GM23338 (cell line): ENCODE results near the gene EIF5A. TPM values are rescaled to one million over a fixed set of nuclear protein-coding genes. Genes with fewer than 3 reads are reported as not detected.

Experiments
- ATAC-seq: fragments of 200-7000 bp; cut with Tn5 transposase; 3 replicates; pipeline ENCODE4 v1.9.1; 2020
- DNase-seq: peaks from one replicate; pipeline ENCODE4 v3.0.0-alpha.2; 2015; ENCODE audit warnings: low spot score
- H2AFZ ChIP-seq: fragments of 200-600 bp; sonication (generic); 2 replicates; pipeline ENCODE4 v1.8.0; 2016; ENCODE audit warnings: antibody characterized with exemption, mild to moderate bottlenecking, moderate library complexity
- H3F3A ChIP-seq: fragments of 200-600 bp; sonication (generic); replicated peaks from 2 replicates; pipeline ENCODE4 v1.8.0; 2017; ENCODE audit warnings: antibody characterized with exemption, mixed run types, low read depth
- H3K27ac ChIP-seq: fragments of 200-600 bp; sonication (generic); 2 replicates; pipeline ENCODE4 v1.6.1; 2016; ENCODE audit warnings: low read depth
- H3K27me3 ChIP-seq: fragments of 200-600 bp; sonication (generic); 2 replicates; pipeline ENCODE4 v1.8.0; 2016; ENCODE audit warnings: mild to moderate bottlenecking, mixed run types, moderate library complexity; ENCODE audit not compliant: insufficient read depth
- H3K36me3 ChIP-seq: fragments of 200-600 bp; sonication (generic); 2 replicates; pipeline ENCODE4 v1.8.0; 2016; ENCODE audit warnings: mild to moderate bottlenecking; ENCODE audit not compliant: insufficient read depth
- H3K4me1 ChIP-seq: fragments of 200-600 bp; sonication (generic); 2 replicates; pipeline ENCODE4 v1.8.0; 2016; ENCODE audit warnings: mild to moderate bottlenecking, moderate library complexity; ENCODE audit not compliant: insufficient read depth
- H3K4me2 ChIP-seq: fragments of 200-600 bp; sonication (generic); 2 replicates; pipeline ENCODE4 v1.7.1; 2017; ENCODE audit warnings: mixed run types
- H3K4me3 ChIP-seq: fragments of 200-600 bp; sonication (generic); 2 replicates; pipeline ENCODE4 v1.6.1; 2016; ENCODE audit warnings: mixed run types
- H3K79me2 ChIP-seq: fragments of 200-600 bp; sonication (generic); replicated peaks from 2 replicates; pipeline ENCODE4 v1.8.0; 2017; ENCODE audit warnings: mild to moderate bottlenecking; ENCODE audit not compliant: insufficient read depth
- H3K9me2 ChIP-seq: fragments of 200-600 bp; sonication (generic); 2 replicates; pipeline ENCODE4 v1.8.0; 2017; ENCODE audit not compliant: insufficient read depth
- H4K20me1 ChIP-seq: fragments of 200-600 bp; sonication (generic); replicated peaks from 2 replicates; pipeline ENCODE4 v1.8.0; 2017; ENCODE audit warnings: mild to moderate bottlenecking; ENCODE audit not compliant: insufficient read depth
- H3K27ac Mint-ChIP-seq: 2 replicates; pipeline ENCODE4 v1.8.0; 2020; ENCODE audit warnings: inconsistent platforms, mild to moderate bottlenecking, moderate library complexity, mixed read lengths
- H3K27me3 Mint-ChIP-seq: 3 replicates; pipeline ENCODE4 v1.8.0; 2022; ENCODE audit warnings: low read depth, mild to moderate bottlenecking, moderate library complexity, mixed read lengths, inconsistent platforms; ENCODE audit not compliant: insufficient read depth, poor library complexity
- H3K36me3 Mint-ChIP-seq: 3 replicates; pipeline ENCODE4 v1.8.0; 2021; ENCODE audit warnings: low read depth, mild to moderate bottlenecking, inconsistent platforms, moderate library complexity, mixed read lengths
- H3K4me1 Mint-ChIP-seq: 3 replicates; pipeline ENCODE4 v1.8.0; 2020; ENCODE audit warnings: mild to moderate bottlenecking, inconsistent platforms, mixed read lengths
- H3K4me3 Mint-ChIP-seq: 3 replicates; pipeline ENCODE4 v1.8.0; 2021; ENCODE audit warnings: moderate library complexity, mild to moderate bottlenecking, inconsistent platforms, mixed read lengths
- H3K9me3 Mint-ChIP-seq: 3 replicates; pipeline ENCODE4 v1.8.0; 2020; ENCODE audit warnings: moderate library complexity, mild to moderate bottlenecking, inconsistent platforms, mixed read lengths
- CREB1 ChIP-seq: fragments of 250-450 bp; sonication (Bioruptor Pico); IDR thresholded peaks from 2 replicates; pipeline ENCODE4 v1.5.0; 2020; ENCODE audit warnings: low read depth, mild to moderate bottlenecking, moderate library complexity
- EZH2 ChIP-seq: fragments of 200-600 bp; sonication (generic); IDR thresholded peaks from one replicate; pipeline ENCODE4 v1.8.0; 2017; ENCODE audit warnings: antibody characterized with exemption, mild to moderate bottlenecking, low read depth; ENCODE audit not compliant: unreplicated experiment
- POLR2AphosphoS5 ChIP-seq: IDR thresholded peaks from 2 replicates; pipeline ENCODE4 v1.6.1; 2016; ENCODE audit warnings: antibody characterized with exemption, low read depth
- ZNF114 ChIP-seq: fragments of 250-450 bp; sonication (Bioruptor Pico); IDR thresholded peaks from 2 replicates; pipeline ENCODE4 v1.5.0; 2020; ENCODE audit warnings: mild to moderate bottlenecking, moderate library complexity
- polyA plus RNA-seq: library from polyadenylated mRNA; unstranded; fragments of >200 nt; fragmentation: Nextera tagmentation; extraction: Ambion mirVana; gene quantifications from 2 replicates; pipeline ENCODE4 v1.2.1, GENCODE V29; 2016
- total RNA-seq: library from RNA; depleted of rRNA; stranded (reverse); fragments of >200 nt; shearing (Covaris generic); gene quantifications from 2 replicates; pipeline ENCODE4 v1.2.3, GENCODE V29; 2014
- TF ChIP-seq, protein P1 (sequence below), 2 experiments: fragments of 200-600 bp in 1 of 2; sonication (generic) in 1 of 2; conservative IDR thresholded peaks; 2 replicates each; pipeline versions ENCODE4 v1.5.1 to v1.6.1; 2016 to 2017; ENCODE audit warnings: antibody characterized with exemption in 2 of 2, low read depth in 2 of 2, mild to moderate bottlenecking in 2 of 2, moderate library complexity in 1 of 2

EIF5A gene
- total and polyA plus RNA-seq, 2 experiments from 2014 or later = 833 to 1,562 TPM

DNA sequence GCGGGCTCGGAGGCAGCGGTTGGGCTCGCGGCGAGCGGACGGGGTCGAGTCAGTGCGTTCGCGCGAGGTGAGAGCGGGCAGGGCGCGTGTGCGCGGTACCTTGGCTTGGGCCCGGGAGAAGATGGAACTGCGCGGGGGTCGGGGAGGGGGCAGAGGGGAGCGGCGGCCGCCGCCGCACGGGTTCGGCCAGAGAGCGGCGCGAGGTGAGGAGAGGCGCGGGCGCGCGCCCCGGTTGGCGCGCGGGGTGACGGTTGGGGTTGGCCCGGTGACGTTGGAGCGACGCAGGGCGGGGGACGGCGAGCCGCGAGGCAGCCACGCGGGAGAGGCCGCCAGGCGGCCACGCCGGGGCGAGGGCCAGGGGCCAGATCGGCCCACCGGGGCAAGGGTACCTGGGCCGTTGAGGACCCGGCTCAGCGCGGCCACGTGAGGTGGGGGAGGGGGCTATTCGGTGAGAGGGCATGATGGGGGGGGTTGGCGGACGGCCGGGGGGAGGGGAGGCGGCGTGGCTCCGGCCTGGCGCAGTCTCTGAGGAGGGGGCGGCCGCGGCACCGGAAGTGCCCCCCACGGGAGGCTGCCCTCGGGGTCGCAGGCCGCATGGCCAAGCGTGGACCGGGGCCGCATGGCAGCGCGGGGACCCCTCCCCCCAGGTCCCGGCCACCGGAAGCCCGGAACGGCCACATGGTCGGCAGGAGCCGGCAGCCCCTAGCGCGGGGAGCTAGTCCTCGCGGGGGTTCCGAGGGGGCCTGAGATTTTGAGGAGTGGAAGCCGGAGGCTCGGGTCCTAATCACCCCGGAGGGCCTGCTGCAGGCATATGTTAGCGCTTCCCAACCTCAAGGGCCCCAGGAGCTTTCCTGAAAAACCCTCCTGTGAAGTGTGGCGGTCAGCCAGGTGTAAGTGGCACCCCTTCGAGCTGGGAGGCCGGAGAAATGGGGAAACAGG, 527 bp downstream of the EIF5A start:
- Histone ChIP-seq H3K4me1 (peaks cover 20% of the 10 kb centered on the region; the same call in 1 of the 2 replicates), H3K79me2 (peaks cover 35% of the 10 kb centered on the region), H3K27me3 (no peaks in the 10 kb centered on the region), H3K36me3 (peaks cover 32% of the 10 kb centered on the region), H3K9me2 (no peaks in the 10 kb centered on the region), H2AFZ (no peak overlapping the region), H3K4me2 (peak overlapping the region; percentile 98), H3K4me3 (peak overlapping the region; percentile 98), H4K20me1 (peaks cover 38% of the 10 kb centered on the region), H3F3A (peaks cover 51% of the 10 kb centered on the region), H3K27ac (peak overlapping the region; percentile 99)
- Mint-ChIP-seq H3K4me3 (peak overlapping the region; percentile 98), H3K9me3 (peaks cover 9% of the 10 kb centered on the region; the same call in 2 of the 3 replicates), H3K27me3 (peaks cover 36% of the 10 kb centered on the region), H3K27ac (peak overlapping the region; percentile 99), H3K4me1 (peaks cover 38% of the 10 kb centered on the region), H3K36me3 (peaks cover 47% of the 10 kb centered on the region)
- peak; percentile 25 for ATAC-seq
- TF ChIP-seq EZH2 (no peak), CREB1 (peak; percentile 77)
- peak; percentile 64 for DNase-seq

DNA sequence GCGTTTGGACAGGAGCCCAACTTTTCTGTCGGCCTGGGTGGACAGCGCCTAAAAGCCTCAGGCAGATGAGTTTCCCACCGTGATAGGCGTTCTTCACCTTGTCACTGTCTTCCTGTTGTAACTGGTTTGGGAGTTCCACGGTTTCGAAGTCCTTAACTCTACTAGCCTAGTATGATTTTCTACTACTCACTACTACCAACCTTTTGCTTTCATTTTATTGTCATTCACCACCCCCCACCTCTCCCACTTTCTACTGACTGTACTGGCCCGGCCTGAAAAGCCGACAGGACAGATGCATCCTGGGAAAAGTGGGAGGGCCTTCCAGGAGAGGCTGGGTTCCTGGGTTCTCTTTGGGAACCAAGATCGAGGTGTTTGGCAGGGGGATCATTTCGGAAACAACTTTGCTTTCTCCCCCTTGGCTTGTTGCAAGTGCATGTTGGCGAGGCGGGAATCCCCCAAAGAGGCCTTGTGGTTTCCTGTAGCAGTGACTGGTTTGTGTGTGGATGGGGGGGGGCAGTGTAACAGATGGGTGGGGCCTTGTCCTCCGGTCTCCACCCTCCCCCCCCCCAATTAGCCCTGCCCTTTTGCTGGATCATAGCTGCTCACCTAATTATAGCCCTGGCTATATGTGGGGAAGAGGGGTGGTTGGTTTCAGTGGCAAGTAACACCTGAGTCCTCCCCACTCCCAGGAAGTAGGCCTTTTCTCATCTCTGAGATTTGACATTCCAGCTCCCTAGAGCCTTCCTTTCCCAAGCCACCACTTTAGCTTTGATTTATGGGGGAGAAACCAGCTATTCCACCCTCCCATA, 1.4 kb downstream of the EIF5A start:
- H3K79me2 ChIP-seq = peaks cover 37% of the 10 kb centered on the region
- H4K20me1 ChIP-seq = peaks cover 43% of the 10 kb centered on the region
- Mint-ChIP-seq H3K9me3 (peaks cover 9% of the 10 kb centered on the region; the same call in 2 of the 3 replicates), H3K4me1 (peaks cover 46% of the 10 kb centered on the region), H3K4me3 (peak overlapping the region; percentile 98), H3K36me3 (peaks cover 56% of the 10 kb centered on the region), H3K27me3 (peaks cover 39% of the 10 kb centered on the region), H3K27ac (peak overlapping the region; percentile 99)
- ATAC-seq (peak; percentile 33), DNase-seq (peak; percentile 91)
- peak overlapping the region; percentile 99 for H3K27ac ChIP-seq
- peaks cover 21% of the 10 kb centered on the region; the same call in 1 of the 2 replicates for H3K4me1 ChIP-seq
- peak overlapping the region; percentile 98 for H3K4me3 ChIP-seq
- no peak overlapping the region for H2AFZ ChIP-seq
- no peaks in the 10 kb centered on the region for H3K27me3 ChIP-seq
- peaks cover 60% of the 10 kb centered on the region for H3F3A ChIP-seq
- H3K36me3 ChIP-seq = peaks cover 34% of the 10 kb centered on the region
- H3K9me2 ChIP-seq = no peaks in the 10 kb centered on the region
- H3K4me2 ChIP-seq = peak overlapping the region; percentile 98
- TF ChIP-seq, protein P1, sequence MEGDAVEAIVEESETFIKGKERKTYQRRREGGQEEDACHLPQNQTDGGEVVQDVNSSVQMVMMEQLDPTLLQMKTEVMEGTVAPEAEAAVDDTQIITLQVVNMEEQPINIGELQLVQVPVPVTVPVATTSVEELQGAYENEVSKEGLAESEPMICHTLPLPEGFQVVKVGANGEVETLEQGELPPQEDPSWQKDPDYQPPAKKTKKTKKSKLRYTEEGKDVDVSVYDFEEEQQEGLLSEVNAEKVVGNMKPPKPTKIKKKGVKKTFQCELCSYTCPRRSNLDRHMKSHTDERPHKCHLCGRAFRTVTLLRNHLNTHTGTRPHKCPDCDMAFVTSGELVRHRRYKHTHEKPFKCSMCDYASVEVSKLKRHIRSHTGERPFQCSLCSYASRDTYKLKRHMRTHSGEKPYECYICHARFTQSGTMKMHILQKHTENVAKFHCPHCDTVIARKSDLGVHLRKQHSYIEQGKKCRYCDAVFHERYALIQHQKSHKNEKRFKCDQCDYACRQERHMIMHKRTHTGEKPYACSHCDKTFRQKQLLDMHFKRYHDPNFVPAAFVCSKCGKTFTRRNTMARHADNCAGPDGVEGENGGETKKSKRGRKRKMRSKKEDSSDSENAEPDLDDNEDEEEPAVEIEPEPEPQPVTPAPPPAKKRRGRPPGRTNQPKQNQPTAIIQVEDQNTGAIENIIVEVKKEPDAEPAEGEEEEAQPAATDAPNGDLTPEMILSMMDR (conservative IDR thresholded peaks at IDR 0.05; ENCODE audit: low read depth in 2 of 2) = no peak
- peak; percentile 53 for TF ChIP-seq POLR2AphosphoS5

DNA sequence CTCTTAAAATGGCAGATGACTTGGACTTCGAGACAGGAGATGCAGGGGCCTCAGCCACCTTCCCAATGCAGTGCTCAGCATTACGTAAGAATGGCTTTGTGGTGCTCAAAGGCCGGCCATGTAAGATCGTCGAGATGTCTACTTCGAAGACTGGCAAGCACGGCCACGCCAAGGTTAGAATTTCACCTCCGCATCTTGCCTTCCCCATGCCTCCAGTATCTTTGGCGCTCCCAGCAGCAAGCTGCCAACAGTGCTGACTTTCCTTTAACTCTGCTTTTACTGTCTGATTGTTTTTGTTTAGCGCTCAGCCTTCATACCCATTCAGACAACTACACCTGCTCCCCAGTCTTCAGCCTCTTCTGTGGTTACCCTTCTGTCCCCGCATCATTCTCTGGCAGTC, 2.2 kb downstream of the EIF5A start:
- H3K4me3 Mint-ChIP-seq = peak overlapping the region; percentile 98
- peaks cover 63% of the 10 kb centered on the region for H3K36me3 Mint-ChIP-seq
- H2AFZ ChIP-seq = no peak overlapping the region
- peaks cover 37% of the 10 kb centered on the region for H3K36me3 ChIP-seq
- H3K9me3 Mint-ChIP-seq = peaks cover 7% of the 10 kb centered on the region; the same call in 2 of the 3 replicates
- H3K4me1 ChIP-seq = peaks cover 27% of the 10 kb centered on the region; the same call in 1 of the 2 replicates
- H3K4me1 Mint-ChIP-seq = peaks cover 53% of the 10 kb centered on the region
- H3K4me3 ChIP-seq = peak overlapping the region; percentile 98
- H3K27me3 ChIP-seq = no peaks in the 10 kb centered on the region
- peak overlapping the region; percentile 66 for H3K27ac Mint-ChIP-seq
- peaks cover 42% of the 10 kb centered on the region for H3K27me3 Mint-ChIP-seq
- peak overlapping the region; percentile 98 for H3K4me2 ChIP-seq
- H4K20me1 ChIP-seq = peaks cover 45% of the 10 kb centered on the region
- H3K79me2 ChIP-seq = peaks cover 43% of the 10 kb centered on the region
- H3K27ac ChIP-seq = peak overlapping the region; percentile 99
- TF ChIP-seq, protein P1 (conservative IDR thresholded peaks at IDR 0.05; ENCODE audit: low read depth in 2 of 2) = no peak
- TF ChIP-seq POLR2AphosphoS5 (peak; percentile 30; the same call in 1 of the 2 replicates), ZNF114 (CRISPR knock-in tag) (no peak)
- DNase-seq (no peak), ATAC-seq (no peak)
- peaks cover 68% of the 10 kb centered on the region for H3F3A ChIP-seq
- H3K9me2 ChIP-seq = no peaks in the 10 kb centered on the region
